SU-DHL-6 (cell line): ENCODE measurements around the gene WDR47.

Experiments
- H2AFZ ChIP-seq: fragments of 200-600 bp; sonication (generic); 2 replicates; pipeline ENCODE4 v1.6.1; 2014; ENCODE audit warnings: low read depth, mild to moderate bottlenecking, moderate library complexity, mixed read lengths, antibody characterized with exemption, low read length; ENCODE audit not compliant: severe bottlenecking
- H3F3A ChIP-seq: fragments of 200-600 bp; shearing (Covaris generic); 2 replicates; pipeline ENCODE4 v1.6.0; 2016; ENCODE audit warnings: antibody characterized with exemption, mild to moderate bottlenecking; ENCODE audit not compliant: insufficient read depth
- H3K27ac ChIP-seq: fragments of 200-600 bp; sonication (generic); 2 replicates; pipeline ENCODE4 v1.5.1; 2016; ENCODE audit warnings: low read depth, mild to moderate bottlenecking, low read length, moderate library complexity, mixed read lengths
- H3K27me3 ChIP-seq: fragments of 200-600 bp; sonication (generic), shearing (Covaris generic); 2 replicates; pipeline ENCODE4 v1.6.0; 2014; ENCODE audit warnings: mild to moderate bottlenecking, low read length
- H3K36me3 ChIP-seq: fragments of 200-600 bp; sonication (generic); 2 replicates; pipeline ENCODE4 v1.6.1; 2014; ENCODE audit warnings: mild to moderate bottlenecking, low read length, mixed read lengths
- H3K4me2 ChIP-seq: fragments of 300-600, 200-600 bp; shearing (Covaris generic), sonication (generic); 2 replicates; pipeline ENCODE4 v1.6.0; 2014; ENCODE audit warnings: low read length, low read depth, mild to moderate bottlenecking; ENCODE audit not compliant: poor library complexity, severe bottlenecking
- H3K4me3 ChIP-seq: fragments of 200-600 bp; sonication (generic); 2 replicates; pipeline ENCODE4 v1.5.1; 2014; ENCODE audit warnings: antibody characterized with exemption, low read length, mild to moderate bottlenecking, mixed read lengths; ENCODE audit not compliant: insufficient read depth, poor library complexity, severe bottlenecking
- H3K79me2 ChIP-seq: fragments of 200-600 bp; sonication (generic); 2 replicates; pipeline ENCODE4 v1.6.1; 2014; ENCODE audit warnings: mild to moderate bottlenecking, low read length, moderate library complexity; ENCODE audit not compliant: insufficient read depth
- H3K9ac ChIP-seq: fragments of 200-600 bp; sonication (generic); 2 replicates; pipeline ENCODE4 v1.7.0; 2014; ENCODE audit warnings: mild to moderate bottlenecking, low read length
- H3K9me2 ChIP-seq: fragments of 200-600 bp; sonication (generic); replicated peaks from 2 replicates; pipeline ENCODE4 v1.6.1; 2014; ENCODE audit warnings: low read length; ENCODE audit not compliant: insufficient read depth
- H3K9me3 ChIP-seq: fragments of 200-600 bp; sonication (generic); 2 replicates; pipeline ENCODE4 v1.6.1; 2014; ENCODE audit warnings: low read length, mixed read lengths; ENCODE audit not compliant: insufficient read depth
- H4K20me1 ChIP-seq: fragments of 200-600 bp; sonication (generic); 2 replicates; pipeline ENCODE4 v1.6.1; 2014; ENCODE audit warnings: low read depth, mild to moderate bottlenecking, antibody characterized with exemption, low read length, moderate library complexity, mixed read lengths
- EZH2phosphoT487 ChIP-seq: fragments of 200-600 bp; sonication (generic), shearing (Covaris generic); conservative IDR thresholded peaks from 2 replicates; pipeline ENCODE4 v1.6.1; 2018; ENCODE audit warnings: mild to moderate bottlenecking, antibody characterized with exemption, low read length, moderate library complexity, mixed read lengths
- TF ChIP-seq, protein P1 (sequence below): fragments of 200-600 bp; sonication (generic); IDR thresholded peaks from one replicate; pipeline ENCODE4 v1.5.1; 2017; ENCODE audit warnings: antibody characterized with exemption, mild to moderate bottlenecking, low read length, moderate library complexity; ENCODE audit not compliant: insufficient read depth, poor library complexity, severe bottlenecking

WDR47 gene

DNA sequence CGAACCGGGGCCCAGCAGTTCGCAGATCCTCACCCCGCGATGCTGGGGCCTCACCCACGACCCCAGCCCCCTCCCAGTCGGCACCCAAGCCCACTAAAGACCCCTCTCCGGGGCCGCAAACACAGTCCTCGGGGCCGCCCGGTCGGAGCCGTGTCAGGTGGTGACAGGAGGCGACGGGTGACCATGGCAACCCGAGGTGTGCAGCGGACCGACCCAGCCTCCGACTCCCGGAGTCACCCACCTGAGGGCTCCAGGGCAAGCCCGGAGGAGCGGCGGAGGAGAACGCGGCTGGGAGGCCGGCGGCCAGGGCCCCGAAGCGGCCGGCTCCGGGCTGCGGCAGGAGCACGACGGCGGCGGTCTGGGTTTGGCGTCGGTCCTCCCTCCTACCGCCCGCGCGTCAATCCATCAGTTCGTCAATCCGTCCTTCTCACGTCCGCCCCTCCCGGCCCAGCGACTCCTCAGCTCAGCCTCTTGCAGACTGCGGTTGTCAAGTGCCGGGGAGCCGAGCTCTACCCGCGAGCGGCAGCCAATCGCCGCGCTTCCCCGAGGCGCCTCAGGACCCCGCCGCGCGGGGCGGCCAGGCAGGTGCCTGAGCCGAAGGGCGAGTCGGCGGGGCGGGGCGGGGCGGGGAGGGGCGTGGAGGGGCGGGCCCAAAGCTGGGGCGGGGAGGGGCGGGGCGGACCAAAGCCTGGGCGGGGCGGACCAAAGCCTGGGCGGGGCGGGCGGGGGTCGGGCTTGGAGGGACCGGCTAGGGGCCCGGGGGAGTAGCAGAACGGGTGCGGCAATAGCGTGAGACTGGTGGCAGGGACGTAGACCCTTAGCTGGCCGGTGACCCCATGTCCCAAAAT is at the start of gene WDR47:
TSS of gene WDR47 (minus strand) at position 482 of the 848 bp plus-strand sequence. CDS start 18,590 bp downstream, outside the sequence.
- H3K4me2 ChIP-seq: peak within 1 kb of the TSS; percentile 92
- no peak for TF ChIP-seq EZH2phosphoT487
- H2AFZ ChIP-seq: peak within 1 kb of the TSS; percentile 70
- peak within 1 kb of the TSS; percentile 79 for H3K9ac ChIP-seq
- no peaks in the 10 kb centered on the region for H3K36me3 ChIP-seq
- peak within 1 kb of the TSS; percentile 62 for H3K27ac ChIP-seq
- H3K9me3 ChIP-seq: no peaks in the 10 kb centered on the region
- H4K20me1 ChIP-seq: no peaks in the 10 kb centered on the region
- peak within 1 kb of the TSS; percentile 99 for H3K4me3 ChIP-seq
- H3K9me2 ChIP-seq: no peaks in the 10 kb centered on the region
- no peaks in the 10 kb centered on the region for H3K27me3 ChIP-seq
- H3F3A ChIP-seq: peaks cover 9% of the 10 kb centered on the region; the same call in 1 of the 2 replicates
- H3K79me2 ChIP-seq: peaks cover 40% of the 10 kb centered on the region

DNA sequence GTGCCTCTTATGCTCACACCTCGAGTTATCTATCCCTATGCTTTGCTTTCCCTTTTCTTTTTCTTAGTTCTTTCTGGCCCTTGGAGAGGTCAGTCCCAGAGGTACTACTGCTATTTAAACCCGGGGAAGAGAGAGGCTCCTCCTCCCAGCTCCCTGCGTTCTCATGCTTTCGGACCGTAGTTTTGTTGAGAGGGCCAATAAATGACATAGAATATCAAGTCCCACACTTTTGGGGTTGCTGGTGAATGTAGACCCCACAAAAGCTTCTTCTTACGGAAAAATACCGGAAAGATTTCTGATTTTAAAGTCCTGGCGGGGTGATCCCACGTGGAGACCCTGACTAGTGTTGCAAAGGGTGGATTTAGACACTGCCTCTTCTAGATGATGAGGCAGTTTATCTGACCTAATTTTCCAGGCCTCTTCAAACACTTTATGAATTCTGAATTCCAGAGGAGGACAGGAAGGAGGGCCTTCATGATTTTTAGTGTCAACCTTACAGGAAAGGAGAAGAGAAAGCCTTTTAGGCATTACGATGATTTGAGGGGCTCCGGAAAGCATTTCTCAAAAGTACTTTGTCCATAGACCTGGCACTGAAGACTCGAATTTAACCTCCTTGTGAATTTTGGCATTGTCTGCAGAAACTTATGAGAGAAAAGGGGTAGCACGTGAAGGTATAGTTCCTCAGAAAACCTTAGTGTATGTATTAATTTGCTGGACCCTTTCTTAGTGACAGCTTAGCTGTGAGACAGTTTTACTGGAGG is 49.4 kb upstream of the WDR47 start:
- peaks cover 30% of the 10 kb centered on the region for H3K79me2 ChIP-seq
- peaks cover 12% of the 10 kb centered on the region for H3F3A ChIP-seq
- H3K4me2 ChIP-seq: peak overlapping the region; percentile 78
- peak overlapping the region; percentile 91 for H2AFZ ChIP-seq
- peaks cover 3% of the 10 kb centered on the region; the same call in 1 of the 2 replicates for H3K36me3 ChIP-seq
- H3K27ac ChIP-seq: peak overlapping the region; percentile 70
- peak overlapping the region; percentile 69 for H3K9ac ChIP-seq
- H4K20me1 ChIP-seq: no peaks in the 10 kb centered on the region
- H3K9me3 ChIP-seq: no peaks in the 10 kb centered on the region
- H3K9me2 ChIP-seq: no peaks in the 10 kb centered on the region
- peak overlapping the region; percentile 73 for H3K4me3 ChIP-seq
- TF ChIP-seq EZH2phosphoT487: no peak
- TF ChIP-seq, protein P1, sequence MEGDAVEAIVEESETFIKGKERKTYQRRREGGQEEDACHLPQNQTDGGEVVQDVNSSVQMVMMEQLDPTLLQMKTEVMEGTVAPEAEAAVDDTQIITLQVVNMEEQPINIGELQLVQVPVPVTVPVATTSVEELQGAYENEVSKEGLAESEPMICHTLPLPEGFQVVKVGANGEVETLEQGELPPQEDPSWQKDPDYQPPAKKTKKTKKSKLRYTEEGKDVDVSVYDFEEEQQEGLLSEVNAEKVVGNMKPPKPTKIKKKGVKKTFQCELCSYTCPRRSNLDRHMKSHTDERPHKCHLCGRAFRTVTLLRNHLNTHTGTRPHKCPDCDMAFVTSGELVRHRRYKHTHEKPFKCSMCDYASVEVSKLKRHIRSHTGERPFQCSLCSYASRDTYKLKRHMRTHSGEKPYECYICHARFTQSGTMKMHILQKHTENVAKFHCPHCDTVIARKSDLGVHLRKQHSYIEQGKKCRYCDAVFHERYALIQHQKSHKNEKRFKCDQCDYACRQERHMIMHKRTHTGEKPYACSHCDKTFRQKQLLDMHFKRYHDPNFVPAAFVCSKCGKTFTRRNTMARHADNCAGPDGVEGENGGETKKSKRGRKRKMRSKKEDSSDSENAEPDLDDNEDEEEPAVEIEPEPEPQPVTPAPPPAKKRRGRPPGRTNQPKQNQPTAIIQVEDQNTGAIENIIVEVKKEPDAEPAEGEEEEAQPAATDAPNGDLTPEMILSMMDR: no peak
- H3K27me3 ChIP-seq: no peaks in the 10 kb centered on the region

DNA sequence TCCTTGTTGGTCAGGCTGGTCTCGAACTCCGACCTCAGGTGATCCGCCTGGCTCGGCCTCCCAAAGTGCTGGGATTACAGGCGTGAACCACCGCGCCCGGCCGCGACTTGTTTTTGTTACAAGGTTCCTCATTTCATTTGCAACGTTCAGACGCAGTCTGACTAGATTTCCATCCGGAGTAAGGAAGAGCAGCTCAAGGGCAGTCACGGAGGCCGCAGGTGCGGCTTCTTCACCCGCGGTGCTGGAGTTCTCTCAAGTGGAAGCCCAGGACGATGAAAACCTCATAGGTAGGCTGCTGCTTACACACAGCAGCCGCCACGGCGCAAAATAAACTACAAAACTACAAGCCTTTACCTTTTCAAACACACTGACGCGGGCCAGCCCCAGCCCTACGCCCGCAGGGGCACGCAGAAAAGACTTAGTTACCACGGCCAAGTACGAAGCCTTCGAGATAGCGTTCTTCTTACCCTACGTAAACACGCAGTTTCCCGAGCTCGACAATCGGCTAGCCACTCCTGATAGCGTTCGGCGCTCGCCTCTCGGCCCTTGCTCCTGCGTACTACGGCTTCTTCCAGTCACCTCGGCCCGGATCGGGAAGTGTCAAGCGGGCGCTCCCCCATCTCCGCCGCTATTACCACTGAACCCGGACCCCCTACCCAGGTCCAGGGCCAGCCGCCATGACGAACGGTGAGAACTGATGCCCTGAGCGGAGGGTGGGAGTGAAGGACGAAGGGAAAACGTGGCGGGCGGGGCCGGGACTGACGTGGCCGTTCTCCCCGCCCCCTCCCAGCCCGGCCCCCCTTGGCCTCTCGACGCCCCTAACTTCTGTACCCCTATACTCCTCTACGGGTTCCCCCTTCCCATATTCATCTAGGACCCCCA is 48.5 kb upstream of the WDR47 start, which contains the start of gene TMEM167B:
TSS of gene TMEM167B (plus strand) at position 569 of the 882 bp plus-strand sequence. CDS start at position 678, 109 bp downstream.
- peak within 1 kb of the TSS; percentile 70 for H3K27ac ChIP-seq

More for the DNA sequence above, 48.5 kb upstream of the WDR47 start, which contains the start of gene TMEM167B:
- Histone ChIP-seq H4K20me1 (no peaks in the 10 kb centered on the region), H3K4me2 (peak within 1 kb of the TSS; percentile 78), H3K27me3 (no peaks in the 10 kb centered on the region), H3K9me3 (no peaks in the 10 kb centered on the region), H3K4me3 (peak within 1 kb of the TSS; percentile 73), H3K79me2 (peaks cover 30% of the 10 kb centered on the region), H2AFZ (peak within 1 kb of the TSS; percentile 91), H3K9me2 (no peaks in the 10 kb centered on the region), H3K36me3 (peaks cover 3% of the 10 kb centered on the region; the same call in 1 of the 2 replicates), H3K9ac (peak within 1 kb of the TSS; percentile 69), H3F3A (peaks cover 6% of the 10 kb centered on the region)
- no peak for TF ChIP-seq EZH2phosphoT487
- TF ChIP-seq, protein P1: no peak
